Endothelial cell of umbilical vein (primary cell): ENCODE measurements around the gene C14orf119. TPM values are rescaled to one million over a fixed set of nuclear protein-coding genes. Genes with fewer than 3 reads are reported as not detected.

Experiments
- BruUV-seq: library from RNA; stranded (reverse); fragments of 400-500 nt; replicated peaks from 2 replicates; lab custom pipeline; 2021; lab: Mats Ljungman, UMichigan
- CTCF ChIA-PET: fragments of 300-600, 350-600 bp; sonication (Branson Sonifier 250); formaldehyde crosslinking; loops from one replicate; lab custom pipeline; 2021; ENCODE audit warnings: antibody characterized with exemption, inconsistent platforms; lab: Charles Lee
- POLR2A ChIA-PET: fragments of 300-600, 350-600 bp; sonication (Branson Sonifier 250); formaldehyde crosslinking; loops from one replicate; lab custom pipeline; 2021; ENCODE audit warnings: antibody characterized with exemption, inconsistent platforms; lab: Charles Lee
- DNase-seq: peaks from one replicate; pipeline ENCODE4 v3.0.0-alpha.2; 2011; ENCODE audit warnings: low read depth, low spot score
- FAIRE-seq: peaks from 2 replicates; lab custom pipeline; 2011; peaks lifted over from hg19 to GRCh38; lab: Jason Lieb, UNC
- H2AFZ ChIP-seq: 2 replicates; pipeline ENCODE4 v1.6.0; 2012; ENCODE audit warnings: low read depth, low read length, control low read depth, inconsistent platforms
- H3K27ac ChIP-seq: 2 replicates; pipeline ENCODE4 v1.5.1; 2011; ENCODE audit warnings: low read depth, mild to moderate bottlenecking, control low read depth, low read length, moderate library complexity; ENCODE audit not compliant: insufficient read depth
- H3K27me3 ChIP-seq, 2 experiments: 2 replicates each; pipeline versions ENCODE4 v1.6.0 to v1.6.1; 2011; ENCODE audit warnings: low read length in 2 of 2, mixed read lengths in 1 of 2; ENCODE audit not compliant: control insufficient read depth in 2 of 2, insufficient read depth in 2 of 2
- H3K36me3 ChIP-seq, 2 experiments: 2 replicates in 1 of 2; 3 replicates in 1 of 2; pipeline ENCODE4 v1.5.1; 2011; ENCODE audit warnings: low read length in 2 of 2, mild to moderate bottlenecking in 1 of 2, moderate library complexity in 1 of 2; ENCODE audit not compliant: control insufficient read depth in 2 of 2, insufficient read depth in 2 of 2; ENCODE audit errors: extremely low read depth in 1 of 2
- H3K4me1 ChIP-seq: 3 replicates; pipeline ENCODE4 v1.5.1; 2011; ENCODE audit warnings: mild to moderate bottlenecking, low read length; ENCODE audit not compliant: control insufficient read depth, insufficient read depth; ENCODE audit errors: extremely low read depth
- H3K4me2 ChIP-seq: 2 replicates; pipeline ENCODE4 v1.6.1; 2011; ENCODE audit warnings: low read length, control low read depth, mixed read lengths; ENCODE audit not compliant: insufficient read depth
- H3K4me3 ChIP-seq, 3 experiments: fragments of 200-600 bp in 1 of 3; sonication (generic), shearing (Covaris generic) in 1 of 3; replicated peaks in 1 of 3; 2 replicates each; pipeline ENCODE4 v1.5.1; 2011 to 2016; ENCODE audit warnings: control low read depth in 3 of 3, low read length in 3 of 3, mild to moderate bottlenecking in 2 of 3, inconsistent platforms in 1 of 3, low read depth in 1 of 3, moderate library complexity in 1 of 3; ENCODE audit not compliant: insufficient read depth in 1 of 3
- H3K79me2 ChIP-seq: 2 replicates; pipeline ENCODE4 v1.6.0; 2012; ENCODE audit warnings: low read length, inconsistent platforms; ENCODE audit not compliant: control insufficient read depth, insufficient read depth
- H3K9ac ChIP-seq: replicated peaks from 2 replicates; pipeline ENCODE3; 2011; ENCODE audit warnings: low read length, control low read depth; ENCODE audit not compliant: insufficient read depth; ENCODE audit errors: extremely low read depth
- H3K9me1 ChIP-seq: replicated peaks from 3 replicates; pipeline ENCODE4 v1.6.0; 2011; ENCODE audit warnings: mild to moderate bottlenecking, low read length; ENCODE audit not compliant: control insufficient read depth, insufficient read depth; ENCODE audit errors: extremely low read depth
- H3K9me3 ChIP-seq: replicated peaks from 2 replicates; pipeline ENCODE4 v1.5.1; 2012; ENCODE audit warnings: low read length, inconsistent platforms; ENCODE audit not compliant: control insufficient read depth, insufficient read depth
- H4K20me1 ChIP-seq: replicated peaks from 2 replicates; pipeline ENCODE3; 2011; ENCODE audit warnings: mild to moderate bottlenecking, low read length; ENCODE audit not compliant: control insufficient read depth, insufficient read depth; ENCODE audit errors: extremely low read depth
- CTCF ChIP-seq, 2 donors: IDR thresholded peaks; 1 replicate in 1 of 2; 2 replicates in 1 of 2; pipeline ENCODE4 v1.5.1; 2011; ENCODE audit warnings: low read length in 2 of 2, mild to moderate bottlenecking in 2 of 2, moderate library complexity in 2 of 2, control low read depth in 1 of 2, inconsistent platforms in 1 of 2, low read depth in 1 of 2; ENCODE audit not compliant: insufficient read depth in 1 of 2; ENCODE audit errors: extremely low read depth in 1 of 2
- FOS ChIP-seq: IDR thresholded peaks from 2 replicates; pipeline ENCODE4 v1.6.1; 2011; ENCODE audit warnings: mild to moderate bottlenecking, low read length, moderate library complexity, borderline replicate concordance; ENCODE audit not compliant: insufficient read depth
- POLR2A ChIP-seq: IDR thresholded peaks from 2 replicates; pipeline ENCODE4 v1.6.1; 2012; ENCODE audit warnings: low read depth, mild to moderate bottlenecking, control low read depth, low read length
- POLR2AphosphoS5 ChIP-seq: IDR thresholded peaks from 2 replicates; pipeline ENCODE4 v1.6.1; 2012; ENCODE audit warnings: low read depth, mild to moderate bottlenecking, control low read depth, low read length, moderate library complexity; ENCODE audit not compliant: insufficient read depth
- dilution Hi-C: fragments of 300-500 bp; cut with MboI; formaldehyde crosslinking; loops from one replicate; pipeline ENCODE4 v1.15.0; 2019; ENCODE audit warnings: low sequenced_read_pairs; ENCODE audit not compliant: extremely low pct_ligation_motif_present
- intact Hi-C: fragments of 100-400 bp; cut with micrococcal nuclease; formaldehyde crosslinking; loops from one replicate; pipeline ENCODE4 v1.10.0; 2022
- polyA plus RNA-seq, 4 experiments: library from polyadenylated mRNA; depleted of rRNA in 3 of 4; stranded (reverse) in 3 of 4; unstranded in 1 of 4; fragments of >200 nt; gene quantifications; 2 replicates each; pipeline versions ENCODE4 v1.2.1 to v1.2.3, GENCODE V29; 2011 to 2012; ENCODE audit warnings: missing spikeins in 1 of 4
- total RNA-seq: library from RNA; stranded (reverse); gene quantifications from 2 replicates; pipeline ENCODE4 v1.2.3, GENCODE V29; 2021

Gene C14orf119
- total and polyA plus RNA-seq, 2 donors (not counting 3 experiments of a cell fraction or from before 2014, with no cell fraction given) = 58.3 to 60.5 TPM

- Histone ChIP-seq H3K36me3 (peaks cover 23 to 31% of the 10 kb centered on the region in 2 experiments), H3K27me3 (no peaks in the 10 kb centered on the region), H3K4me2 (peak overlapping the region; percentile 40), H3K4me3 (peak overlapping the region; percentile 28 to 62 (median 49)), H3K4me1 (peaks cover 31% of the 10 kb centered on the region), H3K9ac (peak overlapping the region; percentile 53), H4K20me1 (no peaks in the 10 kb centered on the region), H3K27ac (peak overlapping the region; percentile 48), H3K9me3 (no peaks in the 10 kb centered on the region), H2AFZ (no peak overlapping the region), H3K9me1 (no peaks in the 10 kb centered on the region), H3K79me2 (peaks cover 2% of the 10 kb centered on the region)
- DNase-seq = peak; percentile 87
- no TSS peak for BruUV-seq
- dilution Hi-C loops = no loop called here
- intact Hi-C loops = loop anchor here (1.0 to 10.0 kb wide), 6 partner anchors 64 to 501 kb away; partner anchors contain the start of genes MRPL52 and PRMT5
- POLR2A ChIA-PET = interaction anchor here (1.0 to 1.6 kb wide), 6 partner anchors 13 to 76 kb away, joined by 3 to 13 read pairs (median 6); partner anchors contain the start of genes AJUBA and PSMB5
- TF ChIP-seq POLR2A = peak; percentile 33
- peak; percentile 97 for TF ChIP-seq CTCF (IDR thresholded peaks at IDR 0.05; ENCODE audit: extremely low read depth in 1 of 2, insufficient read depth in 1 of 2, low read depth in 1 of 2, low read length in 2 of 2)
- no peak for TF ChIP-seq FOS
- TF ChIP-seq POLR2AphosphoS5 = peak; percentile 56
- CTCF ChIA-PET = interaction anchor here (0.6 to 13.4 kb wide), 31 partner anchors 10 to 502 kb away, joined by 3 to 1071 read pairs (median 5); partner anchors contain the start of genes ACIN1, AJUBA, C14orf119 and HAUS4
- peak; percentile 92 for FAIRE-seq
These were observed 37.3 kb upstream of the C14orf119 start for GRCh38 chr14:23057757-23058653.
